ENCODE measurements around the gene JMJD1C. TPM values are rescaled to one million over a fixed set of nuclear protein-coding genes. Genes with fewer than 3 reads are reported as not detected.

Gene JMJD1C
- total RNA-seq, 2 experiments from 2014 or later = 99.2 to 118 TPM

- H3K4me3 ChIP-seq (ENCODE audit: low read depth, low read length, poor library complexity, severe bottlenecking) = no peak overlapping the region
- CTCF ChIA-PET (ENCODE audit: unreplicated experiment) = no interaction called here
- no peaks in the 10 kb centered on the region for H3K9me2 ChIP-seq (ENCODE audit: insufficient read depth, low read length)
- 0 out of 2 replicates have a peak, but pooled peaks cover 12% of the 10 kb centered on the region for H4K20me1 ChIP-seq (ENCODE audit: insufficient read depth, low read length)
- no peak overlapping the region for H3K27ac ChIP-seq (ENCODE audit: low read depth, low read length, poor library complexity, severe bottlenecking)
- no peak overlapping the region for H3K4me2 ChIP-seq (ENCODE audit: low read length)
- BruUV-seq (replicated peaks) = no TSS peak
- no peaks in the 10 kb centered on the region for H3K9me3 ChIP-seq (ENCODE audit: low read length)
- H3K4me1 ChIP-seq (ENCODE audit: insufficient read depth, low read length, poor library complexity, severe bottlenecking) = no peaks in the 10 kb centered on the region
- no peaks in the 10 kb centered on the region for H3K36me3 ChIP-seq (ENCODE audit: insufficient read depth, low read length)
- POLR2A ChIA-PET = interaction anchor here (0.7 kb wide), 1 partner anchor 15 kb away, joined by 3 read pairs; no protein-coding TSS in a partner anchor
- H2AFZ ChIP-seq (ENCODE audit: low read length) = no peak overlapping the region
- intact Hi-C loops (cut with micrococcal nuclease; ENCODE audit: unreplicated experiment) = no loop called here
- H3K79me2 ChIP-seq (ENCODE audit: insufficient read depth, low read depth, low read length) = no peaks in the 10 kb centered on the region
- DNase-seq (ENCODE audit: low spot score) = no peak
- TF ChIP-seq CTCF (conservative IDR thresholded peaks at IDR 0.05; ENCODE audit: low read length) (no peak), EZH2phosphoT487 (IDR thresholded peaks at IDR 0.05; ENCODE audit: borderline replicate concordance, low read depth, low read length) (no peak)
Observed at GRCh38 chr10:63483983-63484382, 18.2 kb upstream of the JMJD1C start.

- Histone ChIP-seq H4K20me1 (ENCODE audit: insufficient read depth, low read length) (0 out of 2 replicates have a peak, but pooled peaks cover 12% of the 10 kb centered on the region), H3K9me3 (ENCODE audit: low read length) (no peaks in the 10 kb centered on the region), H3K36me3 (ENCODE audit: insufficient read depth, low read length) (no peaks in the 10 kb centered on the region), H3K4me2 (ENCODE audit: low read length) (no peak overlapping the region), H3K27ac (ENCODE audit: low read depth, low read length, poor library complexity, severe bottlenecking) (no peak overlapping the region), H2AFZ (ENCODE audit: low read length) (no peak overlapping the region), H3K4me3 (ENCODE audit: low read depth, low read length, poor library complexity, severe bottlenecking) (no peak overlapping the region), H3K9me2 (ENCODE audit: insufficient read depth, low read length) (no peaks in the 10 kb centered on the region), H3K4me1 (ENCODE audit: insufficient read depth, low read length, poor library complexity, severe bottlenecking) (no peaks in the 10 kb centered on the region), H3K79me2 (ENCODE audit: insufficient read depth, low read depth, low read length) (peaks cover 5% of the 10 kb centered on the region; the same call in 1 of the 2 replicates)
- POLR2A ChIA-PET = interaction anchor here (0.6 kb wide), 2 partner anchors 326 to 1376 kb away, joined by 3 to 8 read pairs; no protein-coding TSS in a partner anchor
- no TSS peak for BruUV-seq (replicated peaks)
- DNase-seq (ENCODE audit: low spot score) = no peak
- TF ChIP-seq EZH2phosphoT487 (IDR thresholded peaks at IDR 0.05; ENCODE audit: borderline replicate concordance, low read depth, low read length) (no peak), CTCF (conservative IDR thresholded peaks at IDR 0.05; ENCODE audit: low read length) (no peak)
- CTCF ChIA-PET (ENCODE audit: unreplicated experiment) = no interaction called here
- intact Hi-C loops (cut with micrococcal nuclease; ENCODE audit: unreplicated experiment) = no loop called here
Observed at GRCh38 chr10:63481815-63482421, 16.1 kb upstream of the JMJD1C start.

- Histone ChIP-seq H4K20me1 (ENCODE audit: insufficient read depth, low read length) (0 out of 2 replicates have a peak, but pooled peaks cover 12% of the 10 kb centered on the region), H3K36me3 (ENCODE audit: insufficient read depth, low read length) (no peaks in the 10 kb centered on the region), H3K4me3 (ENCODE audit: low read depth, low read length, poor library complexity, severe bottlenecking) (no peak overlapping the region), H3K9me2 (ENCODE audit: insufficient read depth, low read length) (no peaks in the 10 kb centered on the region), H3K4me2 (ENCODE audit: low read length) (no peak overlapping the region), H3K79me2 (ENCODE audit: insufficient read depth, low read depth, low read length) (peaks cover 8% of the 10 kb centered on the region; the same call in 1 of the 2 replicates), H3K4me1 (ENCODE audit: insufficient read depth, low read length, poor library complexity, severe bottlenecking) (no peaks in the 10 kb centered on the region), H2AFZ (ENCODE audit: low read length) (no peak overlapping the region), H3K9me3 (ENCODE audit: low read length) (no peaks in the 10 kb centered on the region), H3K27ac (ENCODE audit: low read depth, low read length, poor library complexity, severe bottlenecking) (no peak overlapping the region)
- intact Hi-C loops (cut with micrococcal nuclease; ENCODE audit: unreplicated experiment) = no loop called here
- ChIA-PET CTCF (ENCODE audit: unreplicated experiment) (no interaction called here), POLR2A (interaction anchor here (1.3 kb wide), 1 partner anchor 35 kb away, joined by 4 read pairs; no protein-coding TSS in a partner anchor)
- DNase-seq (ENCODE audit: low spot score) = no peak
- TF ChIP-seq CTCF (conservative IDR thresholded peaks at IDR 0.05; ENCODE audit: low read length) = no peak
- no peak for TF ChIP-seq EZH2phosphoT487 (IDR thresholded peaks at IDR 0.05; ENCODE audit: borderline replicate concordance, low read depth, low read length)
- BruUV-seq (replicated peaks) = no TSS peak
Observed at GRCh38 chr10:63480237-63480636, 14.5 kb upstream of the JMJD1C start.
